HG03060 (cell line): Measurements from ENCODE around the gene CEP85.

Experiments
- ATAC-seq: cut with Tn5 transposase; IDR thresholded peaks from one replicate; pipeline ENCODE4 v1.9.1; 2021; ENCODE audit warnings: low read depth, moderate number of reproducible peaks; ENCODE audit not compliant: unreplicated experiment

Gene CEP85

GRCh38 chr1:26275580-26276431 lies 41.8 kb downstream of the CEP85 start:
- ATAC-seq, result no peak

GRCh38 chr1:26276432-26276838 lies 42.4 kb downstream of the CEP85 start:
- ATAC-seq, result no peak

GRCh38 chr1:26277261-26277661 lies 43.3 kb downstream of the CEP85 start:
- ATAC-seq, result no peak

DNA sequence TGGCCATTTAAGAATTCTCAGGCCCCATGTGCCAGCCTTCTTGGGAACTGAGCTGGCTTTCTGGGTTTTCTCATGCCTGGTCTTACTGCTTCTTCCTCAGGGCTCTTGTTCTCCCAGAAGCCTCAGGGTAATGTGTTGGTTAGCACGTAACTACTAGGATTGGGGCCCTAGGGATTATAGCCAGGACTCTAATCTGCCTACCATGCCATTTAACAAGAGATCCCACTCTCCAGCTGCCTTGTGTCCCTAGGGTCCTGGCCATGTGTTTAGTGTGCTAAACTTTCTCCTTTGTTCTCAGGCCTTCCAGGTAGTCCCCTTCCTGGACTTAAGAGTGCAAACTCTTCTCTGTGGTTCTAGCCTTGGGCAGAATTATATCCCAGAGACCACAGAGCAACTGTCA lies 43.7 kb downstream of the CEP85 start:
- ATAC-seq, result no peak

DNA sequence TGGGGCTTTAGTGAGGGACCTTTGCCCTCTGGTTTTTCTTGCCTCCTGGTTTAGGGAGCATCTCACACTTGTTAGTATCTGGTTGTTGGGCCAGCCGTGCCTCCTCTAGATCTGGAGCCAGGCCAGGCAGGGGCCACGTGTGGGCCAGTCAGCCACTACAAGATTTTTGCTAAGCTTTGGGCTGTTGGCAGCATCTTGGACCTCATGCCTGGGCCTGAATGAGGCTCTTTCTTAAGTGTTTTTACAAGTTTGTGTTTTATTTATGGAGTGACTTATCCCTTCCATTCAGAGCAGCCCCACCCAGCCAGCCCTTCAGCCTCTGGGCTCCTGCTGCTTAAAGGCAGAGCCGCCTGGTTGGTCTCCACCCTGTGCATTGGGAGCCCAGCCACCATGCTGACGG lies 44.3 kb downstream of the CEP85 start:
- no peak for ATAC-seq

GRCh38 chr1:26278724-26279455 lies 44.9 kb downstream of the CEP85 start:
- no peak for ATAC-seq

GRCh38 chr1:26279456-26280332 lies 45.7 kb downstream of the CEP85 start, which contains the start of gene SH3BGRL3:
TSS of gene SH3BGRL3 (plus strand) at chr1:26280086. CDS start at chr1:26280156, 70 bp downstream.
- ATAC-seq, result no peak

DNA sequence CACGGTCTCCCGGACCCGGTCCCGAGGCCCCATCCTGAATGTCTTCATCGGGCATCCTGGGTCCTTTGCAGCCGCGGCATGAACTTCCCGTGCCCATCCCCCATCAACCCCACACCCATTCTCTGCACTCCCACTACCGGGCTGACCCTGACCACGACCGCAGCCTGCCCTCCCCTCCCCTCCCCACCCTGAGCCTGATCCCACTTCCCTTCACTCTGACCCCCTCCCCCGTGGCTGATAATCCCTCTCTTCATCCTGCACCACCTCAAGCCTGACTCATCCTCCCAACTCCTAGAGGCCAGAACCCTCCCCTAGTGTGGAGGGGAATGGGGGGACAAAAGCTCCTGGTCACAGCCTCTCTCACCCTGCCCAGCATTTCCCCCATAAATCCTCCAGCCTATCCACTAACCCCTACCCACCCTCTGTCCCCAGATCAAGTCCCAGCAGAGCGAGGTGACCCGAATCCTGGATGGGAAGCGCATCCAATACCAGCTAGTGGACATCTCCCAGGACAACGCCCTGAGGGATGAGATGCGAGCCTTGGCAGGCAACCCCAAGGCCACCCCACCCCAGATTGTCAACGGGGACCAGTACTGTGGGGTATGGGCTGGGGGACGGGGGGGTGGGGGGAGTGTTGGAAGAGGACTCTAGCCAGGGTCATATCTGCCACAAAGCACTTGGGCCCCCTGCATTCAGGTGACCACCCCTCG lies 46.5 kb downstream of the CEP85 start:
- no peak for ATAC-seq

GRCh38 chr1:26281091-26281958 lies 47.3 kb downstream of the CEP85 start:
- no peak for ATAC-seq

GRCh38 chr1:26281971-26282370 lies 48.0 kb downstream of the CEP85 start:
- no peak for ATAC-seq

DNA sequence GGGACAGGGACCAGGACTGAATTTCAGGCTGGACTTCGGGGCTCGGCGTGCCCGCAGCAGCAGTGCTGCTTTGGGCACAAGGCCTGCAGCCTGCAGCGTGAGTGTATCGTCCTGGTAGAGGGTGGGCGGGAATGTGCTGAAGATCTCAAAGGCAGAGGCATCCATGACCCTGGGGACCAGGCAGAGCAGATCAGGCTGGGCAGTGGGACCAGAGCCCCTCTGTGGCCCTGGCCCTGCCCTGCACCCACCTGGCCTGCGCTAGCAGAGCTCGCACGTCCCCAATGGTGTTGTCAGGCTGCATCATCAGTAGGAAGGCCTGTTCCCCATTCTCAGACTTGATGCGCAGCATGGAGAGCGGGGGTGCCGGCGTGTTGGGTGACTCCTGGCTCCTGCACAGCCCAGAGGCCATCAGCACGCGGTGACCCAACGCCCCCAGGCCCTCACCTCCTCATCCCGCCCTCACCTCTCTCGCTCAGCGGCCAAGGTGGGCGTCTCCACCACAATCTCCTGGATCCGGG lies 48.5 kb downstream of the CEP85 start:
- ATAC-seq, result no peak

DNA sequence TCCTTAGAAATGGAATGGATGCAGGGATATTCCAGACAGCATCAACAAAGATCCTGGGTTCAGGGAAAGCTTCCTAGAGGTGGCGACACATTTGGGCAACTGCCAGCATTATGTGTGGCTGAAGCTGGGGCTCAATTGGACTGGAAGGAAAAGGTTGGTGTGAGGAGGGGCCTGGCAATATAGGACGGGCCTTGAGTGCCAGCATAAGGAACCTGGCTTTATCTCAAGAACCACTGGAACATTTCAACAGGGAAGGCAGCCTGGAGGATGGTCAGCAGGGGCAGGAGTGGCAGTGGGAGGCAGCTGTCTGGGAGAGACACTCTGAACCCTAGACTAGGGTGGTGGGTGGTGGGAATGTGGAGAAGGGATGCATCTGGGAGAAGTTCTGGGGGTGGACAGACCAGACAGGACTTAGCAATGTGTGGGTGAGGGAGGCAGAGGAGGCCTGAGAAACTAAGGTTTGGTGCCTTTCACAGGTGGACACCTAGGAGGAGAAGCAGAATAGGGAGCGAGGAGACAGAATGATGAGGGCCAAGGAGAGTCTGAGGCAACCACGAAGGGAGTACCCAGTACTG lies 49.4 kb downstream of the CEP85 start:
- no peak for ATAC-seq

DNA sequence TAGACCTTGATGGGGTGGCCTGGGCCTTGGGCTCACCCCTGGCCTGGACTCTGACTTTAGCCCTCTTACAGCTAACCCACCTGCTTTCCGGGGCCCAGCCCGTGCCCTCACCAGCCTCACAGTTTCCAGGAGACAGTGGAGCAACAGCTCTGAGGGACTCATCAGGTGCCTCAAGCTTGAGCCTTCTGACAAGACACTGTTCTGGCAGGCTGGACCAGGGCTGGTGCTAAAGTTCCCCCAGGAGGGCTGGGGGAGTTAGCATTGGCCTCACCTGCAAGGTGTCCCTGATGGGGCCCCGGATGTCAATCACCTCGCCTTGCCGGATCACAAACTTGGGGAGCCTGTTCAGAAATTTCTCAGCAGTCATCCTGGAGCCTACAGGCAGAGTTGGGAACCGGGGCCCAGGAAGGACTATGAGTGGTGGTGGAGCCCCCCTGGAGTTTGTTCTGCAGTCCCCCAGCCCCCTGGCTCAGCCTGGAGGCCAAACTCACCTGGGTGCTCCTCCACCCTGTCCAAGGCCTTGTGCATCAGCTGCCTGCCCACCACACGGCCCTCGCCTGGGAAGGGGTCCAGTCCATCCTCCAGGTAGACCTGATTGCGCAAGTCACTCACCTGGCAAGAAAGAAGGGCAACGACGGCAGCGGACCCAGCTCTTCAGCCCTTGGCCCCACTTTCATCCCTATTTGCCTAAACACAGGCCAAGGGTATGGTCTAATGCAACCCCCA lies 50.0 kb downstream of the CEP85 start:
- no peak for ATAC-seq

- ATAC-seq, result peak; percentile 36
These were observed 50.8 kb downstream of the CEP85 start for GRCh38 chr1:26284597-26285347.

DNA sequence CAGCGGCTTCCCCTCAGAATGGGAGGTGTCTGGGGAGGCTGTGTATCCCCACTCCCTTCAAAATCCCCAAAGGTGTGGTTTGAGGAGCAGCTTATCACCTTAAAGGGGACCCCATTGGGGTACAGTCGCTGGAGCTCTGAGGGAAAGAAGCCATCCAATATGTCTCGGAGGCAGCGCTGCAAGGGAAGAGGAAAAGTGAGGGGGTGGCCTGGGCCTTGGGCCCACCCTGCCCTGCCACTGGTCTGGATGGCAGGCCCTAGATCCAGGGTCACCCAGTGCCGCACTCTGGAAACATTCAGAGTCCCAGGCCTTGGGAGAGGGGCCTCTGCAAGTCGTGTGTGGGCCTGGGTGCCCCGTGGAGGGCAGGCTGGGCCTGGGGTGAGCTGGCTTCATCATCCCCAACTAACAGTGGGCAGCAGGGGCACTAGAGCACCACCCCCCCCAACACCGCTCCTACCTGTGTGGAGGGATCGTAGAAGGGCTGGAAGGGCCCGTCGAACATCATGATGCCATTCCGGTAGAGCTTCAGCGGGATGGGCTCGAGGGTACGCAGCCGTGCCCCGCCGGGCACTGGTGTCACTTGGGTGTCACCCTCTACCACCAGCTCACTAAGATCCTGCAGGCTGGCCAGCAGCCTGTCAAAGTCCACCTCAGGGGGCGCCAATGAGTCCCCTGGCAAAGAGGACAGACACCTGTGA lies 51.5 kb downstream of the CEP85 start:
- no peak for ATAC-seq

GRCh38 chr1:26286064-26286416 lies 52.0 kb downstream of the CEP85 start:
- no peak for ATAC-seq
